HFF-Myc (cell line): Measurements from ENCODE around the gene IQSEC1.
A peak's percentile ranks its signal among the peaks of the same experiment; 100 is the strongest.

ENCODE experiments used
- DNase-seq: peaks from one replicate; pipeline ENCODE4 v3.0.0-alpha.2; 2011; ENCODE audit warnings: low read depth; ENCODE audit errors: extremely low read depth
- H3K4me3 ChIP-seq: replicated peaks from 2 replicates; pipeline ENCODE4 v1.5.1; 2011; ENCODE audit warnings: low read depth, mild to moderate bottlenecking, control low read depth, low read length
- CTCF ChIP-seq: IDR thresholded peaks from 2 replicates; pipeline ENCODE4 v1.5.1; 2012; ENCODE audit warnings: mild to moderate bottlenecking, low read depth, low read length, control low read depth; ENCODE audit errors: missing control alignments

Gene IQSEC1

GRCh38 chr3:12892840-12893189 lies 180.4 kb downstream of the IQSEC1 start:
- H3K4me3 ChIP-seq = no peak overlapping the region
- DNase-seq = no peak
- TF ChIP-seq CTCF = no peak

- DNase-seq = peak; percentile 39
- peak; percentile 82 for TF ChIP-seq CTCF
- H3K4me3 ChIP-seq = no peak overlapping the region
These were observed 181.0 kb downstream of the IQSEC1 start for GRCh38 chr3:12891985-12892839.

GRCh38 chr3:12891391-12891984 lies 181.7 kb downstream of the IQSEC1 start:
- no peak for DNase-seq
- TF ChIP-seq CTCF = no peak
- H3K4me3 ChIP-seq = no peak overlapping the region

- no peak overlapping the region for H3K4me3 ChIP-seq
- no peak for DNase-seq
- TF ChIP-seq CTCF = no peak
These were observed 182.4 kb downstream of the IQSEC1 start for GRCh38 chr3:12890610-12891390.

GRCh38 chr3:12886736-12887135 lies 186.5 kb downstream of the IQSEC1 start:
- no peak overlapping the region for H3K4me3 ChIP-seq
- no peak for TF ChIP-seq CTCF
- DNase-seq = no peak

GRCh38 chr3:12886106-12886679 lies 187.0 kb downstream of the IQSEC1 start:
- DNase-seq = no peak
- H3K4me3 ChIP-seq = no peak overlapping the region
- TF ChIP-seq CTCF = no peak
